Tibial nerve (tissue), 3 donors: ENCODE measurements around the gene RGR.

Experiments used
- POLR2A ChIP-seq, 2 donors: fragments of 450-650 bp; IDR thresholded peaks; one replicate each; pipeline ENCODE4 v1.6.1; 2017; ENCODE audit warnings: antibody characterized with exemption in 2 of 2, mild to moderate bottlenecking in 2 of 2, moderate library complexity in 2 of 2
- TF ChIP-seq, protein P1 (sequence below), 5 experiments: fragments of 200-600 bp in 3 of 5; fragments of 450-650 bp in 2 of 5; sonication (generic) in 3 of 5; IDR thresholded peaks; one replicate each; pipeline ENCODE4 v1.5.1; 2016 to 2019; ENCODE audit warnings: antibody characterized with exemption in 5 of 5, mild to moderate bottlenecking in 3 of 5, moderate library complexity in 2 of 5

GRCh38 chr10:84212014-84212413, 32.8 kb upstream of the RGR start:
- TF ChIP-seq POLR2A (IDR thresholded peaks at IDR 0.05), result no peak
- TF ChIP-seq, protein P1, sequence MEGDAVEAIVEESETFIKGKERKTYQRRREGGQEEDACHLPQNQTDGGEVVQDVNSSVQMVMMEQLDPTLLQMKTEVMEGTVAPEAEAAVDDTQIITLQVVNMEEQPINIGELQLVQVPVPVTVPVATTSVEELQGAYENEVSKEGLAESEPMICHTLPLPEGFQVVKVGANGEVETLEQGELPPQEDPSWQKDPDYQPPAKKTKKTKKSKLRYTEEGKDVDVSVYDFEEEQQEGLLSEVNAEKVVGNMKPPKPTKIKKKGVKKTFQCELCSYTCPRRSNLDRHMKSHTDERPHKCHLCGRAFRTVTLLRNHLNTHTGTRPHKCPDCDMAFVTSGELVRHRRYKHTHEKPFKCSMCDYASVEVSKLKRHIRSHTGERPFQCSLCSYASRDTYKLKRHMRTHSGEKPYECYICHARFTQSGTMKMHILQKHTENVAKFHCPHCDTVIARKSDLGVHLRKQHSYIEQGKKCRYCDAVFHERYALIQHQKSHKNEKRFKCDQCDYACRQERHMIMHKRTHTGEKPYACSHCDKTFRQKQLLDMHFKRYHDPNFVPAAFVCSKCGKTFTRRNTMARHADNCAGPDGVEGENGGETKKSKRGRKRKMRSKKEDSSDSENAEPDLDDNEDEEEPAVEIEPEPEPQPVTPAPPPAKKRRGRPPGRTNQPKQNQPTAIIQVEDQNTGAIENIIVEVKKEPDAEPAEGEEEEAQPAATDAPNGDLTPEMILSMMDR (IDR thresholded peaks at IDR 0.05), result no peak
